ENCODE measurements around the gene ANKH. TPM values are rescaled to one million over a fixed set of nuclear protein-coding genes. Genes with fewer than 3 reads are reported as not detected.

Gene ANKH
- total and polyA plus RNA-seq, 5 donors from 2014 or later = 56.6 to 177 (median 63.2) TPM

DNA sequence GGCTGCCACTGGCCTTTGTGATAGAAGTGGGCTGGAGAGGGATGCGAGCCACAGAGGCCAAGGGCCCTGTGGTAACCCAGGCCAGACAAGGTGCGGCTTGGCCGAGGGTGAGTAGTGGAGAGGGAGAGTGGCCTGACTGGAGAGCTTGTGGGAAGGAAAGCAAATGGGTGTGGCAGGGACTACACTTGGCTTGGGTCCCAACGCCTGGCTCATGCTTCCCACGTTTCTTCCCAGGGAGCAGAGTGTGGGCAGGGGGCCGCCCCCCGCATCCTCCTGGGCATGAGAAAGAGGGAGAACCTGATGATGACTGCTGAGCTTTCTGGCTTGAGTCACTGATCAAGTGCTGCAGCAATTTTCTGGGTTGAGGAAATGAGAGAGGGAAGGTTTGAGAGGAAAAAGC lies 95.7 kb downstream of the ANKH start:
- peak overlapping the region; percentile 32 to 83 (median 38) for H3K27ac Mint-ChIP-seq
- Histone ChIP-seq H3K36me3 (ENCODE audit: control insufficient read depth, insufficient read depth, low read length) (peaks cover 13% of the 10 kb centered on the region), H3K9me3 (ENCODE audit: control insufficient read depth in 2 of 2, low read length in 2 of 2) (no peaks in the 10 kb centered on the region), H3K4me3 (ENCODE audit: low read depth, low read length) (no peak overlapping the region), H3K27ac (ENCODE audit: insufficient read depth, low read length, poor library complexity, severe bottlenecking) (no peak overlapping the region), H3K4me1 (ENCODE audit: control insufficient read depth, insufficient read depth, low read length, poor library complexity, severe bottlenecking) (no peaks in the 10 kb centered on the region), H3K27me3 (ENCODE audit: control insufficient read depth, insufficient read depth, low read length) (no peaks in the 10 kb centered on the region)
- H3K9me3 Mint-ChIP-seq = no peaks in the 10 kb centered on the region
- H3K27me3 Mint-ChIP-seq = no peaks in the 10 kb centered on the region
- ATAC-seq (ENCODE audit: low read depth in 2 of 2) (no peak), DNase-seq (no peak)
- no peak overlapping the region for H3K4me3 Mint-ChIP-seq
- peaks cover 35% of the 10 kb centered on the region for H3K36me3 Mint-ChIP-seq
- H3K4me1 Mint-ChIP-seq = peaks cover 20 to 78% (median 53%) of the 10 kb centered on the region in 4 donors

DNA sequence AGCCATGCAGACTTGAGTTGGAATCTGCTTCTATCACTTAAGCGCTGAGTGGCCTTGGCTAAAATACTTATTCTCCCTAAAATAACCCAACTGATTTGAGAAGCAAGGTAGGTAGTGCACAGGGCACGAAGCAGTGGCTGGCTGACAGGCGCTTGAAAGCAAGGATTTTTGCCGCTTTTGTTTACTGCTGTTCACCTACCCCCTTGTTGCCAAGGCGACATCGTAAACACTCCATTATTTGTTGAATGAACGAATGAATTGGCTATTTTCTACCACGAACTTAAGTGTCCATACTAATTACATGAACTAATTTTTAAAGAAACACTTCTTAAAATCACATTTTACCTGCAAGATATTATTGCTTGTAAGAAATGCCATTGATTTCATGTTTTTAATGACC lies 98.0 kb downstream of the ANKH start:
- H3K27ac Mint-ChIP-seq = peak overlapping the region in 2 of 3 donors; percentile 34 to 41
- DNase-seq = no peak
- peaks cover 21 to 74% (median 50%) of the 10 kb centered on the region in 4 donors for H3K4me1 Mint-ChIP-seq

DNA sequence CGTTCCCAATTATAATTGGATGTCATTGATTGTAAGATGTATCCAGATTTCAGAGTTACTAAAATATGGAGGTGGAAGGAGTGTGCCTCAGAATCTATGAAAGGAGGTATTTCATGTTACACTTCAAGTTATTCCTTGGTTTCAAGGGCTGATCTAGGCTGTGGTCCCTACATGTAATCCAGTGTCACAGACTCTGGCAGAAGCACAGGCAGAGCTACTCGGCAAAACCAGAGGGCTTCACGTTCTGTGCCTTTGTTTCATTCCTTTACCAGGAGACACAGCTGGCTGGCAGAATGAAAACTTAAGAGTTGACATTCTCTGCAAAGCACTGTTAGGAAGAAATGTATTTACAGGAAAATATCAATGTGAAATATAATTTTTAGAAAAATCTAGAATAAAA lies 99.6 kb downstream of the ANKH start:
- no peak overlapping the region for H3K27ac ChIP-seq (ENCODE audit: insufficient read depth, low read length, poor library complexity, severe bottlenecking)
- H3K36me3 Mint-ChIP-seq = peaks cover 24% of the 10 kb centered on the region
- ATAC-seq (ENCODE audit: low read depth in 2 of 2) (no peak), DNase-seq (no peak)
- H3K9me3 Mint-ChIP-seq = no peaks in the 10 kb centered on the region
- H3K27me3 Mint-ChIP-seq = no peaks in the 10 kb centered on the region
- no peak overlapping the region for H3K4me3 Mint-ChIP-seq
- no peak overlapping the region for H3K4me3 ChIP-seq (ENCODE audit: low read depth, low read length)
- no peaks in the 10 kb centered on the region for H3K27me3 ChIP-seq (ENCODE audit: control insufficient read depth, insufficient read depth, low read length)
- no peak overlapping the region for H3K27ac Mint-ChIP-seq
- peaks cover 15% of the 10 kb centered on the region for H3K36me3 ChIP-seq (ENCODE audit: control insufficient read depth, insufficient read depth, low read length)
- H3K4me1 ChIP-seq (ENCODE audit: control insufficient read depth, insufficient read depth, low read length, poor library complexity, severe bottlenecking) = peaks cover 8% of the 10 kb centered on the region
- no peaks in the 10 kb centered on the region for H3K9me3 ChIP-seq (ENCODE audit: control insufficient read depth in 2 of 2, low read length in 2 of 2)
- H3K4me1 Mint-ChIP-seq = peaks cover 27 to 72% (median 55%) of the 10 kb centered on the region in 4 donors

More for the DNA sequence above, 98.0 kb downstream of the ANKH start:
- no peak for ATAC-seq (ENCODE audit: low read depth in 2 of 2)
- H3K4me3 ChIP-seq (ENCODE audit: low read depth, low read length) = no peak overlapping the region
- H3K9me3 Mint-ChIP-seq = no peaks in the 10 kb centered on the region
- no peaks in the 10 kb centered on the region for H3K27me3 Mint-ChIP-seq
- H3K4me3 Mint-ChIP-seq = peak overlapping the region in 1 of 4 donors; percentile 28
- H3K27ac ChIP-seq (ENCODE audit: insufficient read depth, low read length, poor library complexity, severe bottlenecking) = no peak overlapping the region
- no peaks in the 10 kb centered on the region for H3K27me3 ChIP-seq (ENCODE audit: control insufficient read depth, insufficient read depth, low read length)
- no peaks in the 10 kb centered on the region for H3K9me3 ChIP-seq (ENCODE audit: control insufficient read depth in 2 of 2, low read length in 2 of 2)
- H3K36me3 ChIP-seq (ENCODE audit: control insufficient read depth, insufficient read depth, low read length) = peaks cover 11% of the 10 kb centered on the region
- peaks cover 25% of the 10 kb centered on the region for H3K36me3 Mint-ChIP-seq
- no peaks in the 10 kb centered on the region for H3K4me1 ChIP-seq (ENCODE audit: control insufficient read depth, insufficient read depth, low read length, poor library complexity, severe bottlenecking)

DNA sequence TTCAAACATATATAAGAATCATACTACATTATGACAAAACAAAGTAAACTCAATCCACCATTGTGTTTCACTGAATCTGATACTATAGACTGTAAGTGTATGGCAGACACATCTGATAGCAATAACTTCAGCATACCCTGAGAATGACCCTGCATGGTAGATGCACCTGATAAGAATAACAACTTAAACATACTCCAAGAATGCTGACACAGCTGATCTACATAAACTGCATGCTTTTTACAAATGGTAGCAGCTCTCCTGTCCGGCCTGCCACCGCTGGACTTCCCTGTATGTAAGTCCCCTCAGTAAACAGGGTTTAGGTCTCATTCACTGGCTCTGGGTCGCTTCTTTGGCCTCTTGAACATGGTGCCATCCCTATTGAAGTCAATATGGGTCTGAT lies 100.4 kb downstream of the ANKH start:
- Mint-ChIP-seq H3K4me1 (peaks cover 33 to 70% (median 56%) of the 10 kb centered on the region in 4 donors), H3K9me3 (no peaks in the 10 kb centered on the region), H3K27ac (peak overlapping the region; percentile 7 to 88 (median 65)), H3K27me3 (no peaks in the 10 kb centered on the region), H3K4me3 (no peak overlapping the region), H3K36me3 (peaks cover 31% of the 10 kb centered on the region)
- no peaks in the 10 kb centered on the region for H3K27me3 ChIP-seq (ENCODE audit: control insufficient read depth, insufficient read depth, low read length)
- H3K9me3 ChIP-seq (ENCODE audit: control insufficient read depth in 2 of 2, low read length in 2 of 2) = no peaks in the 10 kb centered on the region
- peaks cover 8% of the 10 kb centered on the region for H3K4me1 ChIP-seq (ENCODE audit: control insufficient read depth, insufficient read depth, low read length, poor library complexity, severe bottlenecking)
- no peak overlapping the region for H3K4me3 ChIP-seq (ENCODE audit: low read depth, low read length)
- DNase-seq = no peak
- H3K36me3 ChIP-seq (ENCODE audit: control insufficient read depth, insufficient read depth, low read length) = peaks cover 18% of the 10 kb centered on the region
- H3K27ac ChIP-seq (ENCODE audit: insufficient read depth, low read length, poor library complexity, severe bottlenecking) = no peak overlapping the region
- ATAC-seq (ENCODE audit: low read depth in 2 of 2) = no peak

DNA sequence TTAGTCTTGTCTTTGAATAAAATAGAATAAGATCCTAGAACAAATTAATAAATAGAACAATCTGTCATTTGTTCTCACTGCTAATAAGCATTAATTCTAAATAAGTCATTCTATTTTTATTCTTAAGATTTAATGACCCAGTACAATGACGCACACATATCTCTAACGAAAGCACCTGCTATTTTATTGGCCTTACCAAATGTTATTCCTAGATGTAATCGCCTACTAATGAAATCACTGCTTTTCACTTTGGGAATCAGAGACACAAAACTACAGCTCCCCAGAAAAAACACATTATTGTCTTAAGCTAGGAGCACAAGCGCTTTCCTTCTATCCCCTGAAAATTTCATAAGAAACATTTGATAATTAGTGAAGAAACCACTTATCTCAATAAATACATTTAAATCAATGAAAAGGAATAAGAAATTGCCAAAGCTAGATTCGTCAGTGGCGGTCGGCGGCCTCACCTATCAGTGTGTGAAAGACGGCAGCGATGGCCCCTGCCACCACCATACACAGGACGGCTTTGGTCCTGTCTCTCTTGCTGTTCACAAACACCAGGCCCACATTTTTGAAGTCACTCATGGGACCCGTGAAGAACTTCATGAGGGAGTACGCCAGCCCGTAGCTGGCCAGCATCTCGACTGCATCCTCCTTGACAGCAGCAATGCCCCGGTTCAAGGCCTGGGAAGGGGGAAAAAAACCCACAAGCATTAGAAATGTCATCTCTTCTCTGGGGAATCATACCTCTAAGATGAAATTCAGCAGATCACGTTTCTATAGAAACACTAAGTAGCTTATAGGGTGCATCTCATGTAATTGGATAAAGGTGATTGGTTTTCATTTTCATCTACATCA lies 102.8 kb downstream of the ANKH start:
- no peak overlapping the region for H3K27ac ChIP-seq (ENCODE audit: insufficient read depth, low read length, poor library complexity, severe bottlenecking)
- H3K27me3 Mint-ChIP-seq = no peaks in the 10 kb centered on the region
- H3K27me3 ChIP-seq (ENCODE audit: control insufficient read depth, insufficient read depth, low read length) = no peaks in the 10 kb centered on the region
- peaks cover 27 to 50% (median 38%) of the 10 kb centered on the region in 4 donors for H3K4me1 Mint-ChIP-seq
- peaks cover 36% of the 10 kb centered on the region for H3K36me3 ChIP-seq (ENCODE audit: control insufficient read depth, insufficient read depth, low read length)
- H3K4me3 ChIP-seq (ENCODE audit: low read depth, low read length) = no peak overlapping the region
- peak overlapping the region in 1 of 4 donors; percentile 22 for H3K4me3 Mint-ChIP-seq
- no peaks in the 10 kb centered on the region for H3K9me3 ChIP-seq (ENCODE audit: control insufficient read depth in 2 of 2, low read length in 2 of 2)
- H3K9me3 Mint-ChIP-seq = no peaks in the 10 kb centered on the region
- peak overlapping the region in 2 of 3 donors; percentile 17 to 60 for H3K27ac Mint-ChIP-seq
- peaks cover 31% of the 10 kb centered on the region for H3K36me3 Mint-ChIP-seq
- ATAC-seq (ENCODE audit: low read depth in 2 of 2) = no peak
- H3K4me1 ChIP-seq (ENCODE audit: control insufficient read depth, insufficient read depth, low read length, poor library complexity, severe bottlenecking) = peaks cover 8% of the 10 kb centered on the region
- no peak for DNase-seq

DNA sequence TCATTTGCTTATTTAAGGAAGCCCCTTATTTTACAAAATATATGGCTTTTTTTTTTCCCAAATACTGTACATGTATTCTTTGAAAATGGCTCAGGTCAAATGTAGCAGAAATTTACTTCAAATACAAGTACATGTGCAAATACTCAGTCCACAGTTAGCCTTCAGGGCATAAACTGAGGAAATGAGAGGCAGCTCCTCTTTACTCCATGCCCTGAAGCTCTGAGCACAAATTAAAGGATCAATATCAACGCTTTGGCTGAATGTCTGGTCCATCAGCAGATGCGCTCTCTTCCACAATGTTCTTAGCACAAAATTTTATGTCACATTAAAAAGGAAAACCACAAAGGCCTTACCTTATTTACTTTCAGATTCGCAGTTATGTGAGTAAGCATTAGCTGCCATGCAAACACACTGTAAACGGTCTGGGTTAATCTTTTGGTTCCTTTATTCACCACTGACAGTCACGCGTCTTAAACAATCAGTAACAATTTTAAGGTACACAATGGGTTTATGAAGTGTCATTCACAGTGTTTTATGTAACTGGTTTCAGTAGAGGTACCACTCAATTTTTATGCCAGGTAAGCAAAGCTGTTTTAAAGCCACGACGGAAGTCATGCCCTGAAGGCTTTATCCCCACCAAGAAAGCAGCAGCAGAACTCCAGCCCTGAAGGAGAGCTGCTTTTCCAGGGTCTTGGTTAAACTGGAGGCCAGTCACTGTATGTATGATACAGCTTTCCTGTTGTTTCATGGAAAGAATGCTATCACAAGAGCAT lies 103.7 kb downstream of the ANKH start:
- H3K36me3 Mint-ChIP-seq = peaks cover 31% of the 10 kb centered on the region
- H3K27ac Mint-ChIP-seq = peak overlapping the region; percentile 32 to 60 (median 38)
- peaks cover 23 to 46% (median 40%) of the 10 kb centered on the region in 4 donors for H3K4me1 Mint-ChIP-seq
- no peaks in the 10 kb centered on the region for H3K9me3 Mint-ChIP-seq
- H3K27me3 Mint-ChIP-seq = no peaks in the 10 kb centered on the region
- peak overlapping the region; percentile 31 for H3K27ac ChIP-seq (ENCODE audit: insufficient read depth, low read length, poor library complexity, severe bottlenecking)
- H3K36me3 ChIP-seq (ENCODE audit: control insufficient read depth, insufficient read depth, low read length) = peaks cover 36% of the 10 kb centered on the region
- no peaks in the 10 kb centered on the region for H3K9me3 ChIP-seq (ENCODE audit: control insufficient read depth in 2 of 2, low read length in 2 of 2)
- peaks cover 8% of the 10 kb centered on the region for H3K4me1 ChIP-seq (ENCODE audit: control insufficient read depth, insufficient read depth, low read length, poor library complexity, severe bottlenecking)
- DNase-seq (peak in 1 of 3 donors; percentile 31), ATAC-seq (ENCODE audit: low read depth in 2 of 2) (peak; percentile 31 to 44)
- peak overlapping the region; percentile 43 for H3K4me3 ChIP-seq (ENCODE audit: low read depth, low read length)
- peak overlapping the region in 1 of 4 donors; percentile 22 for H3K4me3 Mint-ChIP-seq
- H3K27me3 ChIP-seq (ENCODE audit: control insufficient read depth, insufficient read depth, low read length) = no peaks in the 10 kb centered on the region

DNA sequence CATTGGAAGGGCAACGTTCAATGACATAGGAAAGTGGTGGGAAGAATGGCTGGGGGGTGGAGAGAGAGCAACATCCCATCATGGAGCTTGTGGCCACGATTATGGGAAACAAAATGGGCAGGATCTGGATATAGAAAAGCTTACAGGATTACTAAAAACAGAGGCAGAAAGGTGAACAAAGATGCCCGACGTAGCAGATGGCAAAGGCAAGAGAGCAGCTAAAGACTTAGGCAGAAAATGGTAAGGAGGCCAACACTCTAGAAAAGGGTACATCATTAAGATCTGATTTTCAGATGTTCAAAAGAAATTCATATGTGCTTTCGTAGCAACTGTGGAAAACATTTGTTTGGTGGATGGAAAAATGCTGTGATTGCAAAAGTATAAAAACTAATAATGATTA lies 104.5 kb downstream of the ANKH start:
- Mint-ChIP-seq H3K27me3 (no peaks in the 10 kb centered on the region), H3K4me3 (no peak overlapping the region), H3K9me3 (no peaks in the 10 kb centered on the region), H3K27ac (peak overlapping the region in 1 of 3 donors; percentile 96), H3K36me3 (peaks cover 31% of the 10 kb centered on the region), H3K4me1 (peaks cover 16 to 46% (median 37%) of the 10 kb centered on the region in 4 donors)
- no peak overlapping the region for H3K27ac ChIP-seq (ENCODE audit: insufficient read depth, low read length, poor library complexity, severe bottlenecking)
- H3K9me3 ChIP-seq (ENCODE audit: control insufficient read depth in 2 of 2, low read length in 2 of 2) = no peaks in the 10 kb centered on the region
- H3K27me3 ChIP-seq (ENCODE audit: control insufficient read depth, insufficient read depth, low read length) = no peaks in the 10 kb centered on the region
- no peak overlapping the region for H3K4me3 ChIP-seq (ENCODE audit: low read depth, low read length)
- H3K36me3 ChIP-seq (ENCODE audit: control insufficient read depth, insufficient read depth, low read length) = peaks cover 36% of the 10 kb centered on the region
- no peak for DNase-seq
- no peak for ATAC-seq (ENCODE audit: low read depth in 2 of 2)
- peaks cover 8% of the 10 kb centered on the region for H3K4me1 ChIP-seq (ENCODE audit: control insufficient read depth, insufficient read depth, low read length, poor library complexity, severe bottlenecking)

Data from CD4-positive, CD25-positive, alpha-beta regulatory T cell (primary cell).